H1 (cell line): ENCODE data around the gene SERAC1. TPM values are rescaled to one million over a fixed set of nuclear protein-coding genes. Genes with fewer than 3 reads are reported as not detected.

Source experiments
- RBBP5 ChIP-seq: IDR thresholded peaks from 2 replicates; pipeline ENCODE4 v1.7.1; 2012; ENCODE audit warnings: low read depth, mild to moderate bottlenecking, inconsistent platforms, low read length, moderate library complexity, borderline replicate concordance
- polyA plus RNA-seq, 7 experiments: library from polyadenylated mRNA; depleted of rRNA in 3 of 7; stranded (reverse) in 5 of 7; unstranded in 2 of 7; fragments of >200 nt in 5 of 7; fragments of 200-250 nt in 2 of 7; gene quantifications; 1 replicate in 5 of 7; 2 replicates in 1 of 7; 4 replicates in 1 of 7; pipeline versions ENCODE4 v1.2.1 to v1.2.3, GENCODE V29; 2011 to 2013; ENCODE audit warnings: missing spikeins in 2 of 7, mixed read lengths in 2 of 7
- total RNA-seq: library from RNA; stranded (reverse); fragmentation: NEBNext Ultra II Directional; extraction: Animal tissue kit (Norgen Biotek cat#: 25700); gene quantifications from 2 replicates; pipeline ENCODE4 v1.2.1, GENCODE V29; 2021

Gene SERAC1
- total and polyA plus RNA-seq, 2 of the 8 experiments (the other 6 are each of a cell fraction or from before 2014, with no cell fraction given): 7.3 to 9.0 TPM

GRCh38 chr6:158111987-158112386 lies 56.1 kb downstream of the SERAC1 start (continued):
- TF ChIP-seq RBBP5: no peak
- TF ChIP-seq, all 59 proteins: peak for 0
